BJ (cell line): ENCODE data around the gene HMOX2. TPM values are rescaled to one million over a fixed set of nuclear protein-coding genes. Genes with fewer than 3 reads are reported as not detected.

Source experiments
- CTCF ChIA-PET: fragments of 350-600 bp; formaldehyde crosslinking; extraction: SDS; loops from one replicate; lab custom pipeline; 2021; ENCODE audit warnings: antibody characterized with exemption, inconsistent platforms; lab: Yijun Ruan, JAX
- POLR2A ChIA-PET: fragments of 300-600 bp; sonication (Branson Sonifier 250); formaldehyde crosslinking; extraction: SDS; loops from one replicate; lab custom pipeline; 2021; ENCODE audit warnings: antibody characterized with exemption; lab: Charles Lee
- DNase-seq: peaks from one replicate; pipeline ENCODE4 v3.0.0-alpha.2; 2011; ENCODE audit warnings: low read depth
- H3K27me3 ChIP-seq: 2 replicates; pipeline ENCODE4 v1.6.0; 2011; ENCODE audit warnings: low read length; ENCODE audit not compliant: control insufficient read depth, insufficient read depth
- H3K36me3 ChIP-seq: 2 replicates; pipeline ENCODE4 v1.5.1; 2011; ENCODE audit warnings: low read length; ENCODE audit not compliant: control insufficient read depth, insufficient read depth
- H3K4me3 ChIP-seq: 2 replicates; pipeline ENCODE4 v1.5.1; 2011; ENCODE audit warnings: low read depth, mild to moderate bottlenecking, control low read depth, low read length
- polyA plus RNA-seq: library from polyadenylated mRNA; depleted of rRNA; stranded (reverse); fragments of >200 nt; gene quantifications from 2 replicates; pipeline ENCODE4 v1.2.3, GENCODE V29; 2011
- TF ChIP-seq, protein P1 (sequence below): IDR thresholded peaks from 2 replicates; pipeline ENCODE4 v1.5.1; 2011; ENCODE audit warnings: low read depth, mild to moderate bottlenecking, control low read depth, inconsistent platforms, low read length, moderate library complexity; ENCODE audit not compliant: insufficient read depth

The HMOX2 gene
- polyA plus RNA-seq, 1 experiment: 59.5 TPM

DNA sequence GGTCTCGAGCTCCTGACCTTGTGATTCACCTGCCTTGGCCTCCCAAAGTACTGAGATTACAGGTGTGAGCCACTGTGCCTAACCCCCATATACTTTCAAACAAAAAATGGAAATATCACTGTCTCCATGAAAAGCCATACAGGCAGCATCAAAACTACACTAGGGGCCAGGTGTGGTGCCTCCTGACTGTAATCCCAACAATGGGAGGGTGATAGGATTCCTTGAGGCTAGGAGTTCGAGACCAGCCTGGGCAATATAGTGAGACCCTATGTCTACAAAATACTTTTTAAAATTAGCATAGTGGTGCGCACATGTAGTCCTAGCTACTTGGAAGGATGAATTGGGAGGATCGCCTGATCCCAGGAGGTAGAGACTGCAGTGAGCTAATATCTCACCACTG, 15.7 kb downstream of the HMOX2 start:
- TF ChIP-seq, protein P1, sequence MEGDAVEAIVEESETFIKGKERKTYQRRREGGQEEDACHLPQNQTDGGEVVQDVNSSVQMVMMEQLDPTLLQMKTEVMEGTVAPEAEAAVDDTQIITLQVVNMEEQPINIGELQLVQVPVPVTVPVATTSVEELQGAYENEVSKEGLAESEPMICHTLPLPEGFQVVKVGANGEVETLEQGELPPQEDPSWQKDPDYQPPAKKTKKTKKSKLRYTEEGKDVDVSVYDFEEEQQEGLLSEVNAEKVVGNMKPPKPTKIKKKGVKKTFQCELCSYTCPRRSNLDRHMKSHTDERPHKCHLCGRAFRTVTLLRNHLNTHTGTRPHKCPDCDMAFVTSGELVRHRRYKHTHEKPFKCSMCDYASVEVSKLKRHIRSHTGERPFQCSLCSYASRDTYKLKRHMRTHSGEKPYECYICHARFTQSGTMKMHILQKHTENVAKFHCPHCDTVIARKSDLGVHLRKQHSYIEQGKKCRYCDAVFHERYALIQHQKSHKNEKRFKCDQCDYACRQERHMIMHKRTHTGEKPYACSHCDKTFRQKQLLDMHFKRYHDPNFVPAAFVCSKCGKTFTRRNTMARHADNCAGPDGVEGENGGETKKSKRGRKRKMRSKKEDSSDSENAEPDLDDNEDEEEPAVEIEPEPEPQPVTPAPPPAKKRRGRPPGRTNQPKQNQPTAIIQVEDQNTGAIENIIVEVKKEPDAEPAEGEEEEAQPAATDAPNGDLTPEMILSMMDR: no peak
- ChIA-PET CTCF (interaction anchor here (1.4 to 1.9 kb wide), 2 partner anchors 8 to 13 kb away, joined by 4 to 5 read pairs; no protein-coding TSS in a partner anchor), POLR2A (no interaction called here)
- no peak overlapping the region for H3K4me3 ChIP-seq
- H3K36me3 ChIP-seq: no peaks in the 10 kb centered on the region
- no peaks in the 10 kb centered on the region for H3K27me3 ChIP-seq
- no peak for DNase-seq

DNA sequence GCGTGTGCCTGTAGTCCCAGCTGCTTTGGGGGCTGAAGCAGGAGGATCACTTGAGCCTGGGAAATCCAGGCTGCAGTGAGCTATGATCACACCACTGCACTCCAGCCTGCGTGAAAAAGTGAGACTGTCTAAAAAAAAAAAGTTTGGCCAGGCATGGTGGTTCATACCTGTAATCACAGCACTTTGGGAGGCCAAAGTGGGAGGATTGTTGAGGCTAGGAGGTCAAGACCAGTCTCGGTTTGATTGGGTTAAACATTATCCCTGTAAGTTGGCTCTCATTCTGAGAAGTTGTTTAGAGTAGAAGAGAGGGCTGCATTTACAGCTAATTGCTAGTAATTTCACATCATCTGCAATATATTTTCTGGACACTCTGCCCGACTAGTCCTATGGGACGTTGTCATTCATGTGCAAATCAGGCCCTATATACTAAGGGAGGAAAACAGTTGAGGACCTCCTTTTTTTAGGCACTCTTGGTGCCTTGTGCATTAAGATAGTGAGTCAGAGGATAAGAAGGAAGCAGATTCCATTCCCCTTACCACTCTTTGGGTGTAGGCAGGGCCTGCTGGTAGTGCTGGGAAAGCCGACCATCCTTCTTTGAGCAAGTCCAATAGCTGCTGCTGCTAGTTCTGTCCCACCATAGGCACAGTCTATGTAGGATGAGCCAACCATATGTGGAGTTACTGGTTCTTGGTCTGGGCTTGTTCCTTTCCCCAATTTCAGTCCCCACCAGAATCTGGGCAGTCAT, 18.7 kb downstream of the HMOX2 start:
- ChIA-PET CTCF (interaction anchor here (1.7 kb wide), 1 partner anchor 11 kb away, joined by 9 read pairs; no protein-coding TSS in a partner anchor), POLR2A (no interaction called here)
- DNase-seq: no peak
- Histone ChIP-seq H3K27me3 (no peaks in the 10 kb centered on the region), H3K36me3 (no peaks in the 10 kb centered on the region), H3K4me3 (no peak overlapping the region)
- TF ChIP-seq, protein P1: no peak

- Histone ChIP-seq H3K4me3 (no peak overlapping the region), H3K27me3 (no peaks in the 10 kb centered on the region), H3K36me3 (no peaks in the 10 kb centered on the region)
- ChIA-PET POLR2A (no interaction called here), CTCF (interaction anchor here (1.3 kb wide), 1 partner anchor 93 kb away, joined by 5 read pairs; no protein-coding TSS in a partner anchor)
- TF ChIP-seq, protein P1: no peak
- DNase-seq: no peak
Observed at GRCh38 chr16:4495766-4496165, 19.6 kb downstream of the HMOX2 start.

- POLR2A ChIA-PET: no interaction called here
- DNase-seq: peak; percentile 47
- no peaks in the 10 kb centered on the region for H3K36me3 ChIP-seq
- H3K27me3 ChIP-seq: no peaks in the 10 kb centered on the region
- TF ChIP-seq, protein P1: no peak
- no peak overlapping the region for H3K4me3 ChIP-seq
- CTCF ChIA-PET: interaction anchor here (0.7 to 1.3 kb wide), 3 partner anchors 10 to 93 kb away, joined by 3 to 6 read pairs (median 5); partner anchors contain the start of gene C16orf96
Observed at GRCh38 chr16:4496305-4496704, 20.1 kb downstream of the HMOX2 start.

DNA sequence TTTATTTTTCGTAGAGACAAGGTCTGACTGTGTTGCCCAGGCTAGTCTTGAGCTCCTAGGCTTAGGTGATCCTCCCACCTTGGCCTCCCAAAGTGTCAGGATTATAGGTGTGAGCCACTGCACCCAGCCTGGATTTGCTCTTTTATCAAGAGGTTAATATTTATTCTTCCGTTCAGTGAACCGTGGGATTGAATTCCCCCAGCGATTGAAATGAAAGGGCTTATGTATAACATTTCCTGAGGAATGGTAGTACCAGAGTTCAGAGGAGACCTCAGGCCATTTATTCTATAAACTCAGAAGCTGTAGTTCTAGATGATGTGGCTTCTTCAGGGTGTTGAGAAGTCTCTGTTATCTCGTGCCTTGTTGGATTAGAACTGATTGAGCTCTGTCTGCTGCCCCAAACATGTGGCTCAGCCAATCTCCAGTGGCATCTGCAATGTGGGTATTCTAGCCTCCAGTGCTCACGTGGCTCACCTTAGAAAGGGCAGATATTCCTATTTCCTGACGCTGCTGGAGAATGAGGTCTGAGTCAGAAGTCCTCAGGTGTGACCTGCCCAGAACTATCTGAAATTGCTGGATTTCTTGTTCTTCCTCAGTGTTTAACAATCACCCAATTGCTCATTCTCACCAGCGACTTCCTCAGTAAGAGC, 22.5 kb downstream of the HMOX2 start:
- CTCF ChIA-PET: interaction anchor here (0.9 to 1.6 kb wide), 2 partner anchors 8 to 12 kb away, joined by 4 to 5 read pairs; no protein-coding TSS in a partner anchor
- POLR2A ChIA-PET: no interaction called here

More for the DNA sequence above, 22.5 kb downstream of the HMOX2 start:
- Histone ChIP-seq H3K36me3 (no peaks in the 10 kb centered on the region), H3K4me3 (no peak overlapping the region), H3K27me3 (no peaks in the 10 kb centered on the region)
- TF ChIP-seq, protein P1: no peak
- DNase-seq: no peak
